Smooth muscle cell of the brain vasculature (primary cell): ENCODE data around the gene RAX.
A peak's percentile ranks its signal among the peaks of the same experiment; 100 is the strongest.

Experiments used
- DNase-seq: peaks from one replicate; pipeline ENCODE4 v3.0.0-alpha.2; 2012; ENCODE audit warnings: low read depth, low spot score

Gene RAX

GRCh38 chr18:59249199-59249774 lies 24.0 kb downstream of the RAX start:
- peak; percentile 67 for DNase-seq

GRCh38 chr18:59246796-59247195 lies 26.5 kb downstream of the RAX start:
- no peak for DNase-seq

GRCh38 chr18:59242906-59243305 lies 30.3 kb downstream of the RAX start:
- DNase-seq, result no peak

GRCh38 chr18:59239642-59240041 lies 33.6 kb downstream of the RAX start:
- DNase-seq, result no peak

GRCh38 chr18:59238385-59238784 lies 34.9 kb downstream of the RAX start:
- DNase-seq, result no peak

- no peak for DNase-seq
Measured at GRCh38 chr18:59233017-59233410, 40.2 kb downstream of the RAX start.

GRCh38 chr18:59232309-59233016 lies 40.8 kb downstream of the RAX start:
- DNase-seq, result no peak

- DNase-seq, result no peak
Measured at GRCh38 chr18:59231877-59232276, 41.4 kb downstream of the RAX start.

GRCh38 chr18:59231114-59231513 lies 42.1 kb downstream of the RAX start:
- DNase-seq, result no peak

- DNase-seq, result no peak
Measured at GRCh38 chr18:59229701-59230443, 43.4 kb downstream of the RAX start.

GRCh38 chr18:59229191-59229590 lies 44.1 kb downstream of the RAX start:
- DNase-seq, result no peak

GRCh38 chr18:59228351-59228750 lies 44.9 kb downstream of the RAX start:
- DNase-seq, result no peak

- no peak for DNase-seq
Measured at GRCh38 chr18:59222341-59222740, 50.9 kb downstream of the RAX start.

GRCh38 chr18:59220784-59221765 lies 52.2 kb downstream of the RAX start:
- DNase-seq, result no peak

- no peak for DNase-seq
Measured at GRCh38 chr18:59220164-59220783, 53.0 kb downstream of the RAX start.

- no peak for DNase-seq
Measured at GRCh38 chr18:59219672-59220163, 53.5 kb downstream of the RAX start, which contains the start of gene GRP. Gene GRP, plus strand, starts transcription at chr18:59220158. Its CDS starts 108 bp downstream, at chr18:59220266.

GRCh38 chr18:59218018-59218417 lies 55.2 kb downstream of the RAX start:
- DNase-seq, result no peak
